ENCODE results near the gene ALDH2.
"Not testable (repeated sequence)": the region's sequence is repeated elsewhere in the genome, so short reads cannot be mapped to it uniquely, and the experiment has no call there.

ALDH2 gene

DNA sequence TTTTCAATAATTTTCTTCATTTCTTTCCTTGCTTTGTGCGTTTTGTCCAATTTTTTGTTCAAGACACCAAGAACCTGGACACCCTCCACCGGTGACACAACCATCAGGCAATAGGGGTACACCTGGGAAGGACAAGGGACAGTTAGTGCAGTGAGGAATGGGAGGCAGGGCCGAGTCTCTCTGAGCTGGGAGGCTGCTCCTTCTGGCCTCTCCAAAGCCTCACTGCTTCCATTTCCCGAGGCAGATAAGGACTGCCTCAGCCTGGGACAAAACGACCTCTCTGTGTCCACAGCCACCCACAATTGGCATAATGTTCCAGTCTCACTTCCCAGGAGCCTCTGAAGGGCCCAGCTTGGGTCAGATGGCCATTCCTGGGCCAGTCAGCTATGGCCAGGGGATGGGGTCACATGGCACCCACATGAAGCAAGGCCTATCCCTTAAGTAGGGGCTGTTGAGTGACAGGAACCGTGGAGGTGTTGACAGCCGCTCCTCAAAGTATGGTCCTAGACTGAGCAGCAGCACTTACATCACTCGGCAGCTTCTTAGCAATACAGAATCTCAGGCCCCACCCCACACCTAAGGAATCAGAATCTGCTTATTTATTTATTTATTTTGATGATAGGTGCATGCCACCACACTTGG is 61.7 kb downstream of the ALDH2 start:
- DNase-seq = no peak

DNA sequence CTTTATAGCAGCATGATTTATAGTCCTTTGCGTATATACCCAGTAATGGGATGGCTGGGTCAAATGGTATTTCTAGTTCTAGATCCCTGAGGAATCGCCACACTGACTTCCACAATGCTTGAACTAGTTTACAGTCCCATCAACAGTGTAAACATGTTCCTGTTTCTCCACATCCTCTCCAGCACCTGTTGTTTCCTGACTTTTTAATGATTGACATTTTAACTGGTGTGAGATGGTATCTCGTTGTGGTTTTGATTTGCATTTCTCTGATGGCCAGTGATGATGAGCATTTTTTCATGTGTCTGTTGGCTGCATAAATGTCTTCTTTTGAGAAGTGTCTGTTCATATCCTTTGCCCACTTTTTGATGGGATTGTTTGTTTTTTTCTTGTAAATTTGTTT is 62.9 kb downstream of the ALDH2 start:
- DNase-seq = not testable (repeated sequence)

DNA sequence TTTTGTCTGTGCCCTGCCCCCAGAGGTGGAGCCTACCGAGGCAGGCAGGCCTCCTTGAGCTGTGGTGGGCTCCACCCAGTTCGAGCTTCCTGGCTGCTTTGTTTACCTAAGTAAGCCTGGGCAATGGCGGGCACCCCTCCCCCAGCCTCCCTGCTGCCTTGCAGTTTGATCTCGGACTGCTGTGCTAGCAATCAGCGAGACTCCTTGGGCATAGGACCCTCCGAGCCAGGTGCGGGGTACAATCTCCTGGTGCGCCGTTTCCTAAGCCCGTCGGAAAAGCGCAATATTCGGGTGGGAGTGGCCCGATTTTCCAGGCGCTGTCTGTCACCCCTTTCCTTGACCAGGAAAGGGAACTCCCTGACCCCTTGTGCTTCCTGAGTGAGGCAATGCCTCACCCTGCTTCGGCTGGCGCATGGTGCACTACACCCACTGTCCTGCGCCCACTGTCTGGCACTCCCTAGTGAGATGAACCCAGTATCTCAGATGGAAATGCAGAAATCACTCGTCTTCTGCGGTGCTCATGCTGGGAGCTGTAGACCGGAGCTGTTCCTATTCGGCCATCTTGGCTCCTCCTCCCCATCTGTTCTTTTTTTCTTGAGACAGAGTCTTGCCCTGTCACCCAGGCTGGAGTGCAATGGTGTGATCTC is 68.1 kb downstream of the ALDH2 start:
- DNase-seq = not testable (repeated sequence)

DNA sequence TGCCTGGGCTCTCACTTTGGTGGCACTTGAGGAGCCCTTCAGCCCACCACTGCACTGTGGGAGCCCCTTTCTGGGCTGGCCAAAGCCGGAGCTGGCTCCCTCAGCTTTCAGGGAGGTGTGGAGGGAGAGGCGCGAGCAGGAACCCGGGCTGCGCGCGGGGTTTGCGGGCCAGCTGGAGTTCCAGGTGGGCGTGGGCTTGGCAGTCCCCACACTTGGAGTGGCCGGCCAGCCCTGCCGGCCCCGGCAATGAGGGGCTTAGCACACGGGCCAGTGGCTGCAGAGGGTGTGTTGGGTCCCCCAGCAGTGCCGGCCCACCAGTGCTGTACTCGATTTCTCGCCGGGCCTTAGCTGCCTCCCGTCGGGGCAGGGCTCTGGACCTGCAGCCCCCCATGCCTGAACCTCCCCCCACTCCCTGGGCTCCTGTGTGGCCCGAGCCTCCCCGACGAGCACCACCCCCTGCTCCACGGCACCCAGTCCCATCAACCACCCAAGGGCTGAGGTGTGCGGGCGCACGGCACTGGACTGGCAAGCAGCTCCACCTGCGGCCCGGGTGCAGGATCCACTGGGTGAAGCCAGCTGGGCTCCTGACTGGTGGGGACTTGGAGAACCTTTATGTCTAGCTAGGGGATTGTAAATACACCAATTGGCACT is 68.9 kb downstream of the ALDH2 start:
- not testable (repeated sequence) for DNase-seq

DNA sequence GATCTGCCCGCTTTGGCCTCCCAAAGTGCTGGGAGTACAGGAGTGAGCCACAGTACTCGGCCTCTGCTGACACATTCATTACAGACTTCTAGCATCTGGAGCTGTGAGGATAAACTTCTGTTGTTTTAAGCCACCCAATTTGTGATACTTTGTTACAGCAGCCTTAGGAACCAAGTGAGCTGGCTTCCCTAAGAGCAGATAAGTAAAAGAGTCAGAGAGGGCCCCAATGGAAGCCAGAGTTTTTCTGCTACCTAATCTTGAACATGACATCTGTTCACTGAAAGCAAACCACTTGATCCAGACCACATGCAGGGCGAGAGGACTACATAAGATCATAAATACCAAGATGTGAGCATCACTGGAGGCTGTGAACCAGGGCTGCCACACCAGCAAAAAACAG is 71.6 kb downstream of the ALDH2 start:
- no peak for DNase-seq

DNA sequence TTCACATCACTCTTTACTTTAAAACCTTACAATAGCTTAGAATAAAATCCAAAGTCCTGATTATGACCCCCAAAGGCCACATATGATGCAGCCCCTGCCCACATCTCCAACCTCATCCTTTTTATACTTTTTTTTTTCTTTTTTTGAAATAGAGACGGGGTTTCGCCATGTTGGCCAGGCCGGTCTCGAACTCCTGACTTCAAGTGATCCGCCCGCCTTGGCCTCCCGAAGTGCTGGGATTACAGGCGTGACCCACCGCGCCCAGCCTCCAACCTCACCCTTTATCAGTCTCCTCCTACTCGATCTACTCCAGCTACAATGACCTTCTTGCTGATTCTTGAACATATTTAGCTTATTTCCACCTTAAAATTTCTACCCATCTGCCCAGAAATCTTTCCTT is 74.1 kb downstream of the ALDH2 start:
- DNase-seq = no peak

DNA sequence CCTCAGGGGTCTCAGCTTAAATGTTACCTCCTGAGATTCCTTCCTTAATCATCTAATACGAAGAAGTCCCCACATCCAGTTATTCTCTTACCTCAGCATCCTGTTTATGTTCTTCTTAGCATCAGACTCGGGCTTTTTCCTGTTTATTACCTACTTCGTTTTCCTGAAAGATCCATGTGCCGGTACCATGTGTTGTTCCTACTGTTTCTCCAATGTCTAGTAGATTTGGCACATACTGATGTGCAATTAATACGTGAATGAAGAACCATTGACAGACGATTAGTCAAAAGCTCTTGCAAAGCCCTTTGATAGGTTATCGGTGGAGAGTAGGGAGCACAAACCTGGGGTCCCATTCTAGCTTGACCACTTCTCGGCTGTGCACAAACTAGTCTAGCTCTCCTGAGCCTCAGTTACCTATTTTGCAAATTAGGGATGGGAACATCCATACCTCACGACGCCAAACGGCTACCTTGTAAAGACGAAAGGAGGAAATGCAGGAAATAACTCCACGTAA is 74.6 kb downstream of the ALDH2 start:
- DNase-seq = no peak

DNA sequence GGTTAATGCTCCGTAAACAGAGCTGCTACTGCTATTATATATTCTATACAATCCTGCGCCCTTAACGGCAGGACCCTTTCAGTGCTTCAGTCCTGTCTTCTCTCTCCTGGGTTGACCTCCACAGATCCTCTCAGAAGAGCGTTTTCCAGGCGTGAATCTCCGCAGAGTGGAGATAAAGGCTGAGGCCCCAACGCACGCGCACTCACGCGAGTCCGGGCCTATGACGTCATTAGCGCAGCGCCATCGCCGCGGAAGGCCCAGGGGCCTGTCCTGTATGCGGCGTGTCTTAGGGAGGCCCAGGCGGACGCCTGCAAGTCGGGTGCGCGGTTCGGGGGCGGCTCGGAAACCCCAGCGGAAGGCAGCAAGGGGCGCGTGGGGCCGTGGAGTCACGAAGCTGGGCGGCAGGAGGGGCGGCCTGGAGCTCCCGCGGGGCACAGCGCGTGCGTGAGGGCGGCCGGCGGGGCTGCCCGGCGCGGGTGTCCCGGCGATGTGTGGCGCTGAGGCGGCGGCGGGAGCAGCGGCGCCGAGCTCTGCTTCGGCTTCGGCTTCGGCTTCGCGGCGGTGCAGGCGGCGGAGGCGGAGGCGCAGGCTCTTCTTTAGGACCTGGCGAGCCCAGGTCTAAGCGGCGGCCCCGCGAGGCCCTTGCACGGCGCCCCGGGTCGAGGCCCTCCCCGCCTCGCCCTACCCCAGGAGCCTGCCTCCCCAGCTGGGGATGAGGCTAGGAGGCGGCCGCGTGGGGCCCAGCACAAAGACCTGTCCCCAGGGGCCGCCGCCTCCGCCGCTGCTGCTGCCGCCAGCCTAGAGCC is 75.2 kb downstream of the ALDH2 start, which contains the start of gene MAPKAPK5:
Gene MAPKAPK5, plus strand, starts transcription at position 479 of the 806 bp plus-strand sequence. CDS start 506 bp downstream, outside the sequence.
- peak; percentile 96 for DNase-seq

DNA sequence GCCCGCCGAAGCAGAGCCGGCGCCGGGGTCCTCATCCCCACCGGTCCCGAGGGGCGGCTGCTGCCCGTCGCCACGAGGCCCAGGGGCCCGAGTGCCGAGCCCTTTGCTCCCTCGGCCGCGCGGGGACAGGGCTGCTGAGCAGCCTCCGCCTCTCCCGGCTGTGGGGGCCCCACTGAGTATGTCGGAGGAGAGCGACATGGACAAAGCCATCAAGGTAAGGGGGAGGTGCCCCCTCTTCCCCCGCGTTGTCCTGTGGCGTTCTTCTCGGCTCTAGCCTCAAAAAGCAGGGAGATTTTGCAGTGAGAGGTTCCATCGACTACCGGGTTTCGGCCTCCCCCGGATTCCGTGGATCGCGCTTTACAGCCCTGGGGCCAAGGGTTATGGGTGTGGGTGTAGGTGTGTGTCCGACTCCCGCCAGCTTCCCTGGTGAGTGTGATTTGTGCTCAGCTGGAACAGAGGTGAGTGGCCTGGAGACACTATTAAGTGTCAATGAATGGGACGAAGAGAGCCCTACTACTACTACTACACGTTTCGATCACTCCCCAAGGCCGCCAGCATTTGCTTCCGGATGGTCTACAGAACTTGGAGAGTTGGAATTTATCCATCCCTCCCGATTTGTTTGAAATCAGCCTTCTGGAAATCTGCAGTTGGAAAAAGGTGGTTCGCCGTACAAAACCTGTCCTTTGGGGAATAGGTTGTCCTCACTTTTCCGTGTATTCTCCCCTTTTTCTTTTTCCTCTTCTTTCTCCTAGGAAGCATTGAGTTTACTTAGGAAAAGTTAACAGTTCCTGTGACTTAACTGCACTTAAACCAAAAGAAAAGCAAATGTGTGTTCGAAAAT is 76.0 kb downstream of the ALDH2 start:
- peak; percentile 15 for DNase-seq

DNA sequence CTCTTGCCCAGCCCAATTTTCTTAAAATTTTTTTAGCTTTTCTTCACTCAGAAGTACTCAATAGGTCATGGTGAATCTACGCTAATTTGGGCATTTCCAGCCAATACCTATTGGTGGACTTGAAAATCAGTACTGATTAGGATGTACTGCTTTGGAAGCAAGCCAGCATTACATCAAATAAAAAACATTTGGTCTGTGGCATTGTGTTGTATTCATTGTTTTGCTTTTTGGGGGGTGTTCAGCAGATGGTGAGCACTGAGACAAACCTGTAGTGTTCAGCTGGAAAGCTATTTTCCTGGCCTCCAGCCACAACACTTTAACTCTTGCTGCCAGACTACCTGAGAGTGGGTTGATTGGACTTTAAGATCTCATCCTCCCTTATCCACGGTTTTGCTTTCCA is 79.3 kb downstream of the ALDH2 start:
- DNase-seq = no peak

DNA sequence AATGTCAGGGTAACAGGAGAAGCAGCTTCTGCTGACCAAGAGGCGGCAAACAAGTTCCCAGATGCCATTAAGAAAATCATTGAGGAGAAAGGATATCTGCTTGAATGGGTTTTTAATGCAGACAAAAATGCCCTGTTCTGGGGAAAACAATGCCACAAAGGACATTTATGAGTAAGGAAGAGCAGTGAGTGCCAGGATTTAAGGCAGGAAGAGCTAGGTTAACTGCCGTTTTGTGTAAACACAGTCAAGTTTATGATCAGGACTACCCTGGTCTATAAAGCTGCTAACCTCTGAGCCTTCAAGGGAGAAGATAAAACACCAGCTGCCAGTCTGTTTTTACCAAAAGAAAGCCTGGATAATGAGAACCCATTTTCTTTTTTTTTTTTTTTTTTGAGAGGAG is 83.8 kb downstream of the ALDH2 start:
- no peak for DNase-seq

DNA sequence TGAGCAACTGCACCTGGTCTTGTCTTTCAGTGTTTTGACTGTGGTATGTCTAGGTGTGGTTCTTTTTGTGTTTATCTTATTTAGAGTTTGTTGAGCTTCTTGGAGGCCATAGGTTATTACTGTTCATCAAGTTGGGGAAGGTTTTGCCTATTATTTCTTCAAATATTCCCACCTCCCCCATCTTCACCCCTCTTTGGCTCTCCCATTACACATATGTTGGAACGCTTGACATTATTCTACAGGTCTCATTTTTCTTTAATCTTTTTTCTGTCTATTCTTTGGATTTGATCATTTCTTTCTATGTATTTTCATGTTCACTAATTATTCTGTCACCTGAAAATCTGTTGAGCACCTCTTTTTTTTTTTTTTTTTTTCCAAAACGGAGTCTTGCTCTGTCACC is 91.5 kb downstream of the ALDH2 start:
- no peak for DNase-seq

DNA sequence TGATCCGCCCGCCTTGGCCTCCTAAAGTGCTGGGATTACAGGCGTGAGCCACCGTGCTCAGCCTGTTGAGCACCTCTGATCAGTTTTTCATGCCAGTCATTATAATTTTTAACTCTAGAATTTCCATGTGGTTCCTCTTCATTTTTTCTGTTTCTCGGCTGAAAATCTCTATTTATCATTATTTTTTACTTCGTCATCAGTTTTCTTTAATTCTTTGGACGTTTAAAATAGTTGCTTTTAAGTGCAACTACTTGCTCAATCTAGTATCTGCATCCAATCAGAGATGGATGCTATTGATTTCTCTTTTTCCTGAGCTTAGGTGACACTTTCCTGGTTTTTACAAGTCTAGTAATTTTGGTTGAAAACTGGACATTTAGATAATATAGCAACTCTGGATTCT is 92.0 kb downstream of the ALDH2 start:
- no peak for DNase-seq

DNA sequence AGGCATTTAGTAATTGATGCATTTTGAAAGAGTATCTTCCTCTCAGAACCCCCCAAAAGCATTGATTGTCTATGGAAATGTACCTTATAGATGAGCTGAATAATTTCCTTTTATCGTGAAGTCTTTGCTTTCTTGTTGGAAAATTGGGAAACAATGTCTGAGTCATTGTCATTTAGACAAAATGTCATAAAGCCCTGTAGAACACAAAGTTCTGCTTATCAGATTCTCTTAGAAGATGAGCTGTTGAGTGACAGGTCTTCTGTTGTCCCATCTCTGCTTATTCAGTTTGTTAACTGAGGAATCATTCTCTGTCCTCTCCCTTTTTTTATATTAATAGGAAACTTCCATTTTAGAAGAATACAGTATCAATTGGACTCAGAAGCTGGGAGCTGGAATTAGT is 98.2 kb downstream of the ALDH2 start:
- no peak for DNase-seq
